Peyer's patch (tissue), 4 donors: ENCODE measurements around the gene KLHDC7B.

Source experiments
- CTCF ChIP-seq, 6 experiments: fragments of 450-650 bp in 4 of 6; fragments of 200-600 bp in 2 of 6; sonication (generic) in 1 of 6; IDR thresholded peaks; one replicate each; pipeline ENCODE4 v1.5.1; 2017 to 2019; ENCODE audit warnings: antibody characterized with exemption in 6 of 6, mild to moderate bottlenecking in 3 of 6, moderate library complexity in 1 of 6
- POLR2A ChIP-seq, 2 donors: fragments of 450-650 bp; IDR thresholded peaks; one replicate each; pipeline ENCODE4 v1.5.1; 2017; ENCODE audit warnings: antibody characterized with exemption in 2 of 2, mild to moderate bottlenecking in 2 of 2, moderate library complexity in 2 of 2

- no peak for TF ChIP-seq CTCF (IDR thresholded peaks at IDR 0.05)
- TF ChIP-seq POLR2A (IDR thresholded peaks at IDR 0.05): no peak
These were observed 54.2 kb downstream of the KLHDC7B start for GRCh38 chr22:50599816-50600455.
